Measurements from ENCODE around the gene APPBP2. TPM values are rescaled to one million over a fixed set of nuclear protein-coding genes. Genes with fewer than 3 reads are reported as not detected.

Gene APPBP2
- total RNA-seq, 1 experiment from 2014 or later: 33.1 TPM

DNA sequence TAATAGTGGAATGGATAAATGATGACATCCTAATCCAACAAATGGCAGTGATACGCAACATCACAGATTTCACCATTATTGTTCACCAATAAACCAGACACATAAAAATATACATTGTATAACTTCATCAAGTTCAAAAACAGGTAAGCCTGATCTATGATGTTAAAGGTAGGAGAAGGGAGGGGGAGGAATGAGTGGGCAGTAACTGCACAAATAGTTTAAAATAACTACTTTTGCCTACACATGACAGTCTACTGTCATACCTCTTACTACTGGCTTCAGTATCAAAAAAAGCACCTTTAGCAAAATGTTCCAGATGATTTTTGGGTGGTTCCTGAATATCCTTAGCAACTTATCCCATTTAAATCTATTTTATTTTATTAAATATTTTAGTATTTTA is 75.0 kb downstream of the APPBP2 start:
- peaks cover 72% of the 10 kb centered on the region for H3K36me3 Mint-ChIP-seq (ENCODE audit: insufficient read depth, unreplicated experiment)
- ChIA-PET CTCF (interaction anchor here (0.8 kb wide), 1 partner anchor 872 kb away, joined by 3 read pairs; no protein-coding TSS in a partner anchor), POLR2A (no interaction called here)
- H3K4me1 Mint-ChIP-seq (ENCODE audit: insufficient read depth, unreplicated experiment): no peaks in the 10 kb centered on the region
- no peak overlapping the region for H3K27ac Mint-ChIP-seq (ENCODE audit: low read depth, unreplicated experiment)
- TF ChIP-seq, protein P1, sequence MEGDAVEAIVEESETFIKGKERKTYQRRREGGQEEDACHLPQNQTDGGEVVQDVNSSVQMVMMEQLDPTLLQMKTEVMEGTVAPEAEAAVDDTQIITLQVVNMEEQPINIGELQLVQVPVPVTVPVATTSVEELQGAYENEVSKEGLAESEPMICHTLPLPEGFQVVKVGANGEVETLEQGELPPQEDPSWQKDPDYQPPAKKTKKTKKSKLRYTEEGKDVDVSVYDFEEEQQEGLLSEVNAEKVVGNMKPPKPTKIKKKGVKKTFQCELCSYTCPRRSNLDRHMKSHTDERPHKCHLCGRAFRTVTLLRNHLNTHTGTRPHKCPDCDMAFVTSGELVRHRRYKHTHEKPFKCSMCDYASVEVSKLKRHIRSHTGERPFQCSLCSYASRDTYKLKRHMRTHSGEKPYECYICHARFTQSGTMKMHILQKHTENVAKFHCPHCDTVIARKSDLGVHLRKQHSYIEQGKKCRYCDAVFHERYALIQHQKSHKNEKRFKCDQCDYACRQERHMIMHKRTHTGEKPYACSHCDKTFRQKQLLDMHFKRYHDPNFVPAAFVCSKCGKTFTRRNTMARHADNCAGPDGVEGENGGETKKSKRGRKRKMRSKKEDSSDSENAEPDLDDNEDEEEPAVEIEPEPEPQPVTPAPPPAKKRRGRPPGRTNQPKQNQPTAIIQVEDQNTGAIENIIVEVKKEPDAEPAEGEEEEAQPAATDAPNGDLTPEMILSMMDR (IDR thresholded peaks at IDR 0.05; ENCODE audit: unreplicated experiment): no peak
- no peak for DNase-seq (ENCODE audit: unreplicated experiment)
- no peaks in the 10 kb centered on the region for H3K9me3 Mint-ChIP-seq (ENCODE audit: unreplicated experiment)
- intact Hi-C loops (cut with micrococcal nuclease): loop anchor here (5.0 kb wide), 1 partner anchor 126 kb away; no protein-coding TSS in a partner anchor
- no peaks in the 10 kb centered on the region for H3K27me3 Mint-ChIP-seq (ENCODE audit: insufficient read depth, unreplicated experiment)
- H3K4me3 Mint-ChIP-seq (ENCODE audit: unreplicated experiment): no peak overlapping the region
- BruUV-seq (replicated peaks): no TSS peak

DNA sequence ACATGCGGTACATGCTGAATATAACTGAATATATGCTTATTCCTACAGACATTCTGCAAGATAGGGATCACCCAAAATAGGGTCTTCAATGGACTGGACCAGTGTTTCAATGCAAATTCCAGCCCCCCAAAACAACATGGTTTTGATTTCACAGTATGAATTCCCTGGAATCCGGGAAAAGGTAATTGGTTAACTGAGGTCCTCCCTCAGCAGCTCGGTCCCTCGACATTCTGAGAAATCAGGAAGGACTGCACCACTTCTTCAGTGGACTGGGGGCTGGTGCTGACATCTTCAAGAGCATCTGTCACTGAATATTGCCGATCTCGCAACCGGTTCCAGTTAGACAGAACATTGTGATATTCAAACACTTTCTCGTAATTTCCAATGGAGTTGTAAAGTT is 78.7 kb downstream of the APPBP2 start:
- no peak for DNase-seq (ENCODE audit: unreplicated experiment)
- peaks cover 72% of the 10 kb centered on the region for H3K36me3 Mint-ChIP-seq (ENCODE audit: insufficient read depth, unreplicated experiment)
- TF ChIP-seq, protein P1 (IDR thresholded peaks at IDR 0.05; ENCODE audit: unreplicated experiment): no peak
- BruUV-seq (replicated peaks): no TSS peak
- no peaks in the 10 kb centered on the region for H3K9me3 Mint-ChIP-seq (ENCODE audit: unreplicated experiment)
- no peak overlapping the region for H3K4me3 Mint-ChIP-seq (ENCODE audit: unreplicated experiment)
- H3K27me3 Mint-ChIP-seq (ENCODE audit: insufficient read depth, unreplicated experiment): no peaks in the 10 kb centered on the region
- intact Hi-C loops (cut with micrococcal nuclease): no loop called here
- ChIA-PET POLR2A (no interaction called here), CTCF (no interaction called here)
- no peak overlapping the region for H3K27ac Mint-ChIP-seq (ENCODE audit: low read depth, unreplicated experiment)
- no peaks in the 10 kb centered on the region for H3K4me1 Mint-ChIP-seq (ENCODE audit: insufficient read depth, unreplicated experiment)

DNA sequence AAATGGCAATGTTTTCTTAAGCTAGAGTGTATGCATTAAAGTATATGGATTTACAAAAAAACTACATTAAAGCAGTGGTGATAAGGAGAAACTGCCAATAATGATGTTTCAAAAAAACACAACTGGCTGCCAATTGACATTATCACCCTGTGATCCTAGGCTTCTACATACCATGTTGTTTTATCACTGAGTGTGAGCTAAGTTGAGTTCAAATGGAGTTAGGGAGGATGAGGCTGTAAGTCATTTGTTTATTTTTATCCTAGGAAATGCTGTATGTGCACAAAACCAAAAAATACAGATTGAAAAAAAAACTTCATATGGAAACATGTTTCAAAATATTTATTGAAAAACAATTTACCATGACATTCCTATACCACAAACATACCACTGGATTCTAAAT is 80.9 kb downstream of the APPBP2 start:
- Mint-ChIP-seq H3K4me3 (ENCODE audit: unreplicated experiment) (no peak overlapping the region), H3K9me3 (ENCODE audit: unreplicated experiment) (no peaks in the 10 kb centered on the region), H3K36me3 (ENCODE audit: insufficient read depth, unreplicated experiment) (peaks cover 52% of the 10 kb centered on the region), H3K27ac (ENCODE audit: low read depth, unreplicated experiment) (no peak overlapping the region), H3K4me1 (ENCODE audit: insufficient read depth, unreplicated experiment) (no peaks in the 10 kb centered on the region), H3K27me3 (ENCODE audit: insufficient read depth, unreplicated experiment) (no peaks in the 10 kb centered on the region)
- intact Hi-C loops (cut with micrococcal nuclease): no loop called here
- DNase-seq (ENCODE audit: unreplicated experiment): no peak
- TF ChIP-seq, protein P1 (IDR thresholded peaks at IDR 0.05; ENCODE audit: unreplicated experiment): no peak
- CTCF ChIA-PET: interaction anchor here (0.6 kb wide), 1 partner anchor 155 kb away, joined by 3 read pairs; the partner anchor contains the start of gene PPM1D
- no TSS peak for BruUV-seq (replicated peaks)
- POLR2A ChIA-PET: no interaction called here

DNA sequence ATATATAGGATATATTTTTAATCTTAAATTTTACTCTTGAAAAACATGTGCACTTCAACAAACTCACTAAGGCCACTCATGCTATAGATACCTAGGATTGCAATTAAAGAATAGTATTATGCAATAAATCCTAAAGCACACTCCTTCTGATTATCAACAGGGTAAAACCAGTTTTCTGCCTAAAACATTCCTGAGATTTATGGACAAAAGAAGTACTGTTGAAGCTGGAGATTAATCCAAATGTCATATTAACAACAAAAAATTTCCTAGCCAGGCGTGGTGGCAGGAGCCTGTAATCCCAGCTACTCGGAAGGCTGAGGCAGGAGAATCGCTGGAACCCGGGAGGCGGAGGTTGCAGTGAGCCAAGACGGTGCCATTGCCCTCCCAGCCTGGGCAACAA is 82.3 kb downstream of the APPBP2 start:
- H3K27ac Mint-ChIP-seq (ENCODE audit: low read depth, unreplicated experiment): no peak overlapping the region
- H3K36me3 Mint-ChIP-seq (ENCODE audit: insufficient read depth, unreplicated experiment): peaks cover 43% of the 10 kb centered on the region
- no TSS peak for BruUV-seq (replicated peaks)
- CTCF ChIA-PET: no interaction called here
- DNase-seq (ENCODE audit: unreplicated experiment): no peak
- H3K9me3 Mint-ChIP-seq (ENCODE audit: unreplicated experiment): no peaks in the 10 kb centered on the region
- intact Hi-C loops (cut with micrococcal nuclease): no loop called here
- no peaks in the 10 kb centered on the region for H3K27me3 Mint-ChIP-seq (ENCODE audit: insufficient read depth, unreplicated experiment)
- no peaks in the 10 kb centered on the region for H3K4me1 Mint-ChIP-seq (ENCODE audit: insufficient read depth, unreplicated experiment)
- POLR2A ChIA-PET: interaction anchor here (0.6 kb wide), 1 partner anchor 355 kb away, joined by 4 read pairs; no protein-coding TSS in a partner anchor
- TF ChIP-seq, protein P1 (IDR thresholded peaks at IDR 0.05; ENCODE audit: unreplicated experiment): no peak
- H3K4me3 Mint-ChIP-seq (ENCODE audit: unreplicated experiment): no peak overlapping the region

Measured in MCF 10A (cell line).